AG04450 (cell line): Measurements from ENCODE around the gene RNASE7. TPM values are rescaled to one million over a fixed set of nuclear protein-coding genes. Genes with fewer than 3 reads are reported as not detected.

Experiments
- CTCF ChIA-PET: fragments of 300-600, 350-600 bp; formaldehyde crosslinking; extraction: SDS; loops from one replicate; lab custom pipeline; 2022; ENCODE audit warnings: antibody characterized with exemption, inconsistent platforms; lab: Charles Lee
- POLR2A ChIA-PET: fragments of 350-600 bp; formaldehyde crosslinking; extraction: SDS; loops from one replicate; lab custom pipeline; 2021; ENCODE audit warnings: antibody characterized with exemption, inconsistent platforms; lab: Yijun Ruan, JAX
- DNase-seq: peaks from one replicate; pipeline ENCODE4 v3.0.0-alpha.2; 2011; ENCODE audit warnings: low read depth, low spot score
- H3K27ac ChIP-seq: one replicate; pipeline ENCODE4 v1.5.1; 2012; ENCODE audit warnings: low read depth, low read length, control low read depth
- H3K27me3 ChIP-seq: one replicate; pipeline ENCODE4 v1.6.0; 2012; ENCODE audit warnings: low read length; ENCODE audit not compliant: control insufficient read depth, insufficient read depth
- H3K4me3 ChIP-seq: 2 replicates; pipeline ENCODE4 v1.5.1; 2011; ENCODE audit warnings: mild to moderate bottlenecking, low read depth, low read length, control low read depth
- H3K9me3 ChIP-seq: 2 replicates; pipeline ENCODE4 v1.5.1; 2012; ENCODE audit warnings: low read length; ENCODE audit not compliant: control insufficient read depth, insufficient read depth
- CTCF ChIP-seq: IDR thresholded peaks from 2 replicates; pipeline ENCODE4 v1.5.1; 2011; ENCODE audit warnings: low read depth, low read length, control low read depth, inconsistent platforms
- polyA plus RNA-seq: library from polyadenylated mRNA; depleted of rRNA; stranded (reverse); fragments of >200 nt; gene quantifications from 2 replicates; pipeline ENCODE4 v1.2.3, GENCODE V29; 2011

The RNASE7 gene
- polyA plus RNA-seq, 1 experiment, result not detected

- POLR2A ChIA-PET, result interaction anchor here (1.2 to 4.9 kb wide), 2 partner anchors 14 to 18 kb away, joined by 3 to 40 read pairs; partner anchors contain the start of gene ARHGEF40
- DNase-seq, result no peak
- Histone ChIP-seq H3K4me3 (no peak overlapping the region), H3K9me3 (peaks cover 4% of the 10 kb centered on the region; the same call in 1 of the 2 replicates), H3K27ac (no peak overlapping the region), H3K27me3 (no peaks in the 10 kb centered on the region)
- TF ChIP-seq CTCF, result no peak
- CTCF ChIA-PET, result interaction anchor here (0.6 to 6.3 kb wide), 9 partner anchors 9 to 118 kb away, joined by 3 to 55 read pairs (median 7); partner anchors contain the start of genes ARHGEF40 and ZNF219
Measured at GRCh38 chr14:21089271-21089670, 47.1 kb downstream of the RNASE7 start.

GRCh38 chr14:21089877-21090193 lies 47.7 kb downstream of the RNASE7 start:
- POLR2A ChIA-PET, result interaction anchor here (0.8 to 4.9 kb wide), 3 partner anchors 13 to 75 kb away, joined by 3 to 40 read pairs (median 3); partner anchors contain the start of gene ARHGEF40
- H3K27ac ChIP-seq, result no peak overlapping the region

GRCh38 chr14:21090194-21090939 lies 48.2 kb downstream of the RNASE7 start:
- no peak overlapping the region for H3K27ac ChIP-seq
- POLR2A ChIA-PET, result interaction anchor here (0.8 to 4.9 kb wide), 2 partner anchors 19 to 76 kb away, joined by 3 to 40 read pairs; partner anchors contain the start of gene ARHGEF40
- no peak overlapping the region for H3K4me3 ChIP-seq
- H3K9me3 ChIP-seq, result peaks cover 4% of the 10 kb centered on the region; the same call in 1 of the 2 replicates
- CTCF ChIA-PET, result interaction anchor here (1.2 to 6.3 kb wide), 6 partner anchors 11 to 99 kb away, joined by 3 to 55 read pairs (median 36); partner anchors contain the start of gene ARHGEF40
- TF ChIP-seq CTCF, result peak; percentile 51
- no peaks in the 10 kb centered on the region for H3K27me3 ChIP-seq
- no peak for DNase-seq

More at GRCh38 chr14:21089877-21090193, 47.7 kb downstream of the RNASE7 start:
- no peak for TF ChIP-seq CTCF
- H3K4me3 ChIP-seq, result no peak overlapping the region
- no peak for DNase-seq
- no peaks in the 10 kb centered on the region for H3K27me3 ChIP-seq
- CTCF ChIA-PET, result interaction anchor here (0.6 to 6.3 kb wide), 9 partner anchors 8 to 98 kb away, joined by 3 to 55 read pairs (median 7); partner anchors contain the start of genes ARHGEF40 and ZNF219
- H3K9me3 ChIP-seq, result peaks cover 4% of the 10 kb centered on the region; the same call in 1 of the 2 replicates

- CTCF ChIA-PET, result interaction anchor here (1.1 to 6.9 kb wide), 20 partner anchors 9 to 100 kb away, joined by 3 to 191 read pairs (median 15); partner anchors contain the start of genes ARHGEF40 and TMEM253
- DNase-seq, result no peak
- Histone ChIP-seq H3K4me3 (no peak overlapping the region), H3K27me3 (no peaks in the 10 kb centered on the region), H3K9me3 (peaks cover 4% of the 10 kb centered on the region; the same call in 1 of the 2 replicates), H3K27ac (no peak overlapping the region)
- POLR2A ChIA-PET, result interaction anchor here (1.2 to 2.8 kb wide), 2 partner anchors 14 to 22 kb away, joined by 3 to 14 read pairs; no protein-coding TSS in a partner anchor
- TF ChIP-seq CTCF, result no peak
Measured at GRCh38 chr14:21090940-21091663, 48.9 kb downstream of the RNASE7 start.
